ENCODE data around the gene GMDS. TPM values are rescaled to one million over a fixed set of nuclear protein-coding genes. Genes with fewer than 3 reads are reported as not detected.

The GMDS gene
- total and polyA plus RNA-seq, 2 experiments from 2014 or later: 6.3 to 17.7 TPM

- no peak for TF ChIP-seq CTCF (IDR thresholded peaks at IDR 0.05; ENCODE audit: low read depth, low read length)
- Histone ChIP-seq H3K4me3 (no peak overlapping the region), H3K9me3 (ENCODE audit: low read depth) (no peaks in the 10 kb centered on the region), H3K4me1 (ENCODE audit: low read depth) (peaks cover 20% of the 10 kb centered on the region), H3K36me3 (no peaks in the 10 kb centered on the region), H3K27ac (no peak overlapping the region), H3K27me3 (no peaks in the 10 kb centered on the region)
- DNase-seq (ENCODE audit: low read depth in 1 of 2, low spot score in 1 of 2): no peak
Observed at GRCh38 chr6:2132916-2133315, 112.5 kb downstream of the GMDS start.

- DNase-seq (ENCODE audit: low read depth in 1 of 2, low spot score in 1 of 2): peak in 1 of 2 donors; percentile 27
- Histone ChIP-seq H3K4me1 (ENCODE audit: low read depth) (peaks cover 24% of the 10 kb centered on the region), H3K27me3 (no peaks in the 10 kb centered on the region), H3K27ac (no peak overlapping the region), H3K9me3 (ENCODE audit: low read depth) (no peaks in the 10 kb centered on the region), H3K4me3 (no peak overlapping the region), H3K36me3 (no peaks in the 10 kb centered on the region)
- no peak for TF ChIP-seq CTCF (IDR thresholded peaks at IDR 0.05; ENCODE audit: low read depth, low read length)
Observed at GRCh38 chr6:2132416-2132815, 113.0 kb downstream of the GMDS start.

- no peak for TF ChIP-seq CTCF (IDR thresholded peaks at IDR 0.05; ENCODE audit: low read depth, low read length)
- H3K4me1 ChIP-seq (ENCODE audit: low read depth): peaks cover 23% of the 10 kb centered on the region
Observed at GRCh38 chr6:2129182-2129621, 116.2 kb downstream of the GMDS start.

GRCh38 chr6:2127484-2127911 is 117.9 kb downstream of the GMDS start:
- Histone ChIP-seq H3K36me3 (no peaks in the 10 kb centered on the region), H3K4me3 (no peak overlapping the region), H3K27me3 (no peaks in the 10 kb centered on the region), H3K27ac (peak overlapping the region; percentile 60), H3K9me3 (ENCODE audit: low read depth) (no peaks in the 10 kb centered on the region), H3K4me1 (ENCODE audit: low read depth) (peaks cover 6% of the 10 kb centered on the region)
- TF ChIP-seq CTCF (IDR thresholded peaks at IDR 0.05; ENCODE audit: low read depth, low read length): no peak
- DNase-seq (ENCODE audit: low read depth in 1 of 2, low spot score in 1 of 2): peak in 1 of 2 donors; percentile 88

More at GRCh38 chr6:2129182-2129621, 116.2 kb downstream of the GMDS start:
- no peaks in the 10 kb centered on the region for H3K36me3 ChIP-seq
- no peaks in the 10 kb centered on the region for H3K9me3 ChIP-seq (ENCODE audit: low read depth)
- H3K4me3 ChIP-seq: no peak overlapping the region
- DNase-seq (ENCODE audit: low read depth in 1 of 2, low spot score in 1 of 2): no peak
- H3K27me3 ChIP-seq: no peaks in the 10 kb centered on the region
- no peak overlapping the region for H3K27ac ChIP-seq

GRCh38 chr6:2126351-2126750 is 119.1 kb downstream of the GMDS start:
- TF ChIP-seq CTCF (IDR thresholded peaks at IDR 0.05; ENCODE audit: low read depth, low read length): no peak
- H3K27ac ChIP-seq: no peak overlapping the region
- no peaks in the 10 kb centered on the region for H3K36me3 ChIP-seq
- peaks cover 6% of the 10 kb centered on the region for H3K4me1 ChIP-seq (ENCODE audit: low read depth)
- no peaks in the 10 kb centered on the region for H3K9me3 ChIP-seq (ENCODE audit: low read depth)
- no peak overlapping the region for H3K4me3 ChIP-seq
- no peak for DNase-seq (ENCODE audit: low read depth in 1 of 2, low spot score in 1 of 2)
- no peaks in the 10 kb centered on the region for H3K27me3 ChIP-seq

GRCh38 chr6:2125158-2125557 is 120.2 kb downstream of the GMDS start:
- H3K4me3 ChIP-seq: no peak overlapping the region
- DNase-seq (ENCODE audit: low read depth in 1 of 2, low spot score in 1 of 2): no peak
- H3K9me3 ChIP-seq (ENCODE audit: low read depth): no peaks in the 10 kb centered on the region
- no peaks in the 10 kb centered on the region for H3K27me3 ChIP-seq
- H3K27ac ChIP-seq: no peak overlapping the region
- no peaks in the 10 kb centered on the region for H3K36me3 ChIP-seq
- peaks cover 6% of the 10 kb centered on the region for H3K4me1 ChIP-seq (ENCODE audit: low read depth)
- no peak for TF ChIP-seq CTCF (IDR thresholded peaks at IDR 0.05; ENCODE audit: low read depth, low read length)
